IMR-90 (cell line): Measurements from ENCODE around the gene EXOG. TPM values are rescaled to one million over a fixed set of nuclear protein-coding genes. Genes with fewer than 3 reads are reported as not detected.

Experiments
- ATAC-seq: fragments of 200-7000 bp; cut with Tn5 transposase; 2 replicates; pipeline ENCODE4 v1.9.1; 2020; ENCODE audit warnings: low read depth, mild to moderate bottlenecking, moderate library complexity
- BruUV-seq: library from RNA; stranded (reverse); fragments of 400-500 nt; replicated peaks from 2 replicates; lab custom pipeline; 2021; lab: Mats Ljungman, UMichigan
- CTCF ChIA-PET: fragments of 300-600 bp; formaldehyde crosslinking; extraction: SDS; loops from one replicate; lab custom pipeline; 2021; ENCODE audit warnings: antibody characterized with exemption; lab: Yijun Ruan, JAX
- POLR2A ChIA-PET: fragments of 300-600 bp; sonication (Branson Sonifier 250); formaldehyde crosslinking; loops from one replicate; lab custom pipeline; 2022; ENCODE audit warnings: antibody characterized with exemption; ENCODE audit not compliant: unreplicated experiment; lab: Charles Lee
- DNase-seq: peaks from one replicate; pipeline ENCODE4 v3.0.0; 2013
- H2AFZ ChIP-seq: replicated peaks from 2 replicates; pipeline ENCODE3; 2013; ENCODE audit warnings: low read length, mild to moderate bottlenecking; ENCODE audit not compliant: poor library complexity
- H2AK5ac ChIP-seq: 2 replicates; pipeline ENCODE4 v1.6.1; 2013; ENCODE audit warnings: low read depth, low read length, inconsistent platforms
- H2AK9ac ChIP-seq: replicated peaks from 2 replicates; pipeline ENCODE3; 2013; ENCODE audit warnings: mild to moderate bottlenecking, low read depth, low read length, moderate library complexity; ENCODE audit not compliant: poor library complexity
- H2BK120ac ChIP-seq: 2 replicates; pipeline ENCODE4 v1.6.1; 2013; ENCODE audit warnings: low read depth, low read length, inconsistent platforms
- H2BK15ac ChIP-seq: 3 replicates; pipeline ENCODE4 v1.6.1; 2013; ENCODE audit warnings: low read depth, low read length, inconsistent platforms
- H2BK20ac ChIP-seq: 2 replicates; pipeline ENCODE4 v1.6.1; 2013; ENCODE audit warnings: low read depth, mild to moderate bottlenecking, inconsistent platforms, low read length, moderate library complexity
- H2BK5ac ChIP-seq: 2 replicates; pipeline ENCODE4 v1.6.1; 2013; ENCODE audit warnings: mild to moderate bottlenecking, low read depth, low read length, inconsistent platforms; ENCODE audit not compliant: poor library complexity, severe bottlenecking
- H3K14ac ChIP-seq: replicated peaks from 2 replicates; pipeline ENCODE4 v1.6.1; 2013; ENCODE audit warnings: low read depth, low read length, inconsistent platforms
- H3K18ac ChIP-seq: 2 replicates; pipeline ENCODE4 v1.6.1; 2013; ENCODE audit warnings: low read depth, low read length, control low read depth
- H3K23ac ChIP-seq: 2 replicates; pipeline ENCODE4 v1.6.1; 2013; ENCODE audit warnings: low read depth, low read length, inconsistent platforms
- H3K27ac ChIP-seq: 2 replicates; pipeline ENCODE4 v1.5.1; 2013; ENCODE audit warnings: mild to moderate bottlenecking, control low read depth, low read length; ENCODE audit not compliant: insufficient read depth
- H3K27me3 ChIP-seq: 2 replicates; pipeline ENCODE4 v1.6.1; 2013; ENCODE audit warnings: low read length; ENCODE audit not compliant: control insufficient read depth, insufficient read depth
- H3K36me3 ChIP-seq: 2 replicates; pipeline ENCODE4 v1.6.1; 2013; ENCODE audit warnings: low read length, mixed read lengths; ENCODE audit not compliant: control insufficient read depth, insufficient read depth
- H3K4ac ChIP-seq: 2 replicates; pipeline ENCODE4 v1.6.1; 2013; ENCODE audit warnings: low read depth, low read length, inconsistent platforms
- H3K4me1 ChIP-seq: 2 replicates; pipeline ENCODE4 v1.6.1; 2013; ENCODE audit warnings: low read length, mixed read lengths; ENCODE audit not compliant: control insufficient read depth, insufficient read depth
- H3K4me2 ChIP-seq: 2 replicates; pipeline ENCODE4 v1.6.1; 2013; ENCODE audit warnings: low read depth, mild to moderate bottlenecking, control low read depth, low read length, moderate library complexity
- H3K4me3 ChIP-seq: 2 replicates; pipeline ENCODE4 v1.5.1; 2013; ENCODE audit warnings: low read depth, mild to moderate bottlenecking, control low read depth, low read length, moderate library complexity; ENCODE audit not compliant: insufficient read depth
- H3K56ac ChIP-seq: 2 replicates; pipeline ENCODE4 v1.6.1; 2013; ENCODE audit warnings: low read length, inconsistent platforms; ENCODE audit not compliant: insufficient read depth; ENCODE audit errors: extremely low read depth
- H3K79me1 ChIP-seq, 2 experiments: 2 replicates each; pipeline ENCODE4 v1.6.1; 2013; ENCODE audit warnings: low read length in 2 of 2, inconsistent platforms in 1 of 2, low read depth in 1 of 2
- H3K9ac ChIP-seq: 2 replicates; pipeline ENCODE4 v1.6.1; 2013; ENCODE audit warnings: low read depth, low read length, control low read depth
- H3K9me1 ChIP-seq: 2 replicates; pipeline ENCODE4 v1.6.1; 2013; ENCODE audit warnings: low read length, inconsistent platforms; ENCODE audit not compliant: insufficient read depth
- H3K9me3 ChIP-seq: 2 replicates; pipeline ENCODE4 v1.6.1; 2013; ENCODE audit warnings: low read length; ENCODE audit not compliant: control insufficient read depth, insufficient read depth
- H4K20me1 ChIP-seq: 2 replicates; pipeline ENCODE4 v1.6.1; 2013; ENCODE audit warnings: low read length, inconsistent platforms; ENCODE audit not compliant: insufficient read depth
- H4K5ac ChIP-seq: 2 replicates; pipeline ENCODE4 v1.6.1; 2013; ENCODE audit warnings: mild to moderate bottlenecking, low read depth, low read length, control low read depth
- H4K8ac ChIP-seq, 2 experiments: 2 replicates each; pipeline ENCODE4 v1.6.1; 2013; ENCODE audit warnings: low read depth in 2 of 2, low read length in 2 of 2, control low read depth in 1 of 2, inconsistent platforms in 1 of 2
- H4K91ac ChIP-seq: 2 replicates; pipeline ENCODE4 v1.6.1; 2013; ENCODE audit warnings: low read depth, low read length, inconsistent platforms; ENCODE audit not compliant: insufficient read depth
- BHLHE40 ChIP-seq: fragments of 150-350 bp; IDR thresholded peaks from 2 replicates; pipeline ENCODE4 v1.6.1; 2016; ENCODE audit warnings: mild to moderate bottlenecking, low read depth, low read length
- CEBPB ChIP-seq: IDR thresholded peaks from 2 replicates; pipeline ENCODE4 v1.6.1; 2012; ENCODE audit warnings: low read depth, low read length, improper control_type of control experiment
- CHD1 ChIP-seq: IDR thresholded peaks from 2 replicates; pipeline ENCODE4 v1.6.1; 2012; ENCODE audit warnings: low read depth, low read length, improper control_type of control experiment
- CTCF ChIP-seq: conservative IDR thresholded peaks from 2 replicates; pipeline ENCODE4 v1.5.1; 2012; ENCODE audit warnings: mild to moderate bottlenecking, low read depth, low read length, improper control_type of control experiment
- FOS ChIP-seq: fragments of 150-350 bp; IDR thresholded peaks from 2 replicates; pipeline ENCODE4 v1.6.1; 2016; ENCODE audit warnings: low read depth, low read length
- MAFK ChIP-seq: IDR thresholded peaks from 2 replicates; pipeline ENCODE4 v1.6.1; 2012; ENCODE audit warnings: low read depth, low read length, improper control_type of control experiment
- MAZ ChIP-seq: IDR thresholded peaks from 2 replicates; pipeline ENCODE4 v1.6.1; 2012; ENCODE audit warnings: low read depth, mild to moderate bottlenecking, low read length, improper control_type of control experiment, moderate library complexity, borderline replicate concordance
- MXI1 ChIP-seq: IDR thresholded peaks from 2 replicates; pipeline ENCODE4 v1.6.1; 2012; ENCODE audit warnings: low read depth, mild to moderate bottlenecking, low read length, moderate library complexity, borderline replicate concordance
- NFE2L2 ChIP-seq: fragments of 150-350 bp; IDR thresholded peaks from 2 replicates; pipeline ENCODE4 v1.6.1; 2016; ENCODE audit warnings: low read depth, mild to moderate bottlenecking, low read length
- POLR2A ChIP-seq: IDR thresholded peaks from 2 replicates; pipeline ENCODE4 v1.6.1; 2012; ENCODE audit warnings: mild to moderate bottlenecking, low read depth, low read length
- RAD21 ChIP-seq: IDR thresholded peaks from 2 replicates; pipeline ENCODE4 v1.6.1; 2012; ENCODE audit warnings: low read length, improper control_type of control experiment
- RCOR1 ChIP-seq: IDR thresholded peaks from 2 replicates; pipeline ENCODE4 v1.6.1; 2012; ENCODE audit warnings: mild to moderate bottlenecking, low read length, improper control_type of control experiment; ENCODE audit not compliant: insufficient replicate concordance
- RFX5 ChIP-seq: IDR thresholded peaks from 2 replicates; pipeline ENCODE4 v1.8.0; 2012; ENCODE audit warnings: low read depth, mild to moderate bottlenecking, low read length, moderate library complexity
- SMC3 ChIP-seq: fragments of 150-350 bp; IDR thresholded peaks from 2 replicates; pipeline ENCODE4 v1.6.1; 2016; ENCODE audit warnings: low read depth, mild to moderate bottlenecking, antibody characterized with exemption, low read length, moderate library complexity
- WGBS, 2 experiments: methylation state at CpG; one replicate each; pipeline versions ENCODE4 v1.1.5 to v1.1.7; 2013; ENCODE audit warnings: missing lambda C conversion rate in 2 of 2; ENCODE audit not compliant: insufficient read length in 1 of 2; ENCODE audit errors: extremely low coverage in 2 of 2; 5-methylcytosine and 5-hydroxymethylcytosine counted together
- dilution Hi-C: fragments of 300-500 bp; cut with HindIII; formaldehyde crosslinking; loops from one replicate; pipeline ENCODE4 v1.14.3; 2018; ENCODE audit warnings: low sequenced_read_pairs; ENCODE audit not compliant: unreplicated experiment
- in situ Hi-C: fragments of 300-500 bp; cut with MboI; formaldehyde crosslinking; loops from 3 replicates; pipeline ENCODE4 v1.14.3; 2019; ENCODE audit warnings: low sequenced_read_pairs, inconsistent platforms, mixed read lengths
- intact Hi-C: fragments of 100-400 bp; cut with micrococcal nuclease; formaldehyde crosslinking; loops from 2 replicates; pipeline ENCODE4 v1.10.0; 2022
- polyA plus RNA-seq, 3 experiments: library from polyadenylated mRNA; depleted of rRNA; stranded (reverse); fragments of >200 nt; gene quantifications; 2 replicates each; pipeline ENCODE4 v1.2.3, GENCODE V29; 2012; ENCODE audit warnings: low replicate concordance in 1 of 3
- total RNA-seq: library from RNA; depleted of rRNA; stranded (reverse); fragments of >200 nt; gene quantifications from 2 replicates; pipeline ENCODE4 v1.2.3, GENCODE V29; 2012

EXOG gene
- total and polyA plus RNA-seq, 2 of the 4 experiments (the other 2 are of a cell fraction), result 10.2 to 15.0 TPM

DNA sequence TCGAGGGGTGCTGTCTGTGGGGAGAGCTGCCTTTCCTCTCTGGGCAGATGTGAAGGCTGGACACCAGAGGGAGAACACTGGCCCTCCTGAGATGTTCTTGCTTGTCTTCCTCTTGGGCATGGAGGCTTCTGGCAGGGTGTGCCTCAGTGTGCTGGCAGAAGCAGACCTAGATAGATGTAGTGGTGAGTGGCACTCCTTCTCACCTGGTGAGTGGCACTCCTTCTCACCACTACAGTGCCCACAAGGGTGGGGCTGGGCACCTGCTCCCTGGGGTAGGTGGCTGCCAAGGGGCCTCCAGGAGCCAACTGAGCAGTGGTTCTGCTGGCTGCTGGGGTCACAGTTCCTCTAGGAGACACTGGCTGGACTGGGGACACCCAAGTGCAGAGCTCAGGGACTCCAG is 23.8 kb upstream of the EXOG start:
- Histone ChIP-seq H3K4me1 (no peaks in the 10 kb centered on the region), H3K14ac (no peak overlapping the region), H2BK20ac (no peak overlapping the region), H2AK9ac (no peak overlapping the region), H2BK5ac (no peak overlapping the region), H2BK15ac (no peak overlapping the region), H3K36me3 (no peaks in the 10 kb centered on the region), H4K20me1 (peaks cover 14% of the 10 kb centered on the region), H3K23ac (no peak overlapping the region), H3K4ac (no peak overlapping the region), H4K5ac (no peak overlapping the region), H3K4me3 (no peak overlapping the region), H3K27ac (no peak overlapping the region), H4K91ac (no peak overlapping the region), H3K18ac (no peak overlapping the region), H3K79me1 (peaks cover 7 to 20% of the 10 kb centered on the region in 2 experiments), H2AFZ (no peak overlapping the region), H2AK5ac (no peak overlapping the region), H3K9me3 (peaks cover 6% of the 10 kb centered on the region), H3K9me1 (no peaks in the 10 kb centered on the region; the same call in 1 of the 2 replicates), H2BK120ac (no peak overlapping the region), H3K9ac (no peak overlapping the region), H3K56ac (no peak overlapping the region), H3K4me2 (no peak overlapping the region), H4K8ac (no peak overlapping the region), H3K27me3 (no peaks in the 10 kb centered on the region)
- no CpG with 5 or more reads among the region's 1 CpG for WGBS, 2 experiments
- no TSS peak for BruUV-seq
- in situ Hi-C loops, result no loop called here
- intact Hi-C loops, result no loop called here
- CTCF ChIA-PET, result no interaction called here
- dilution Hi-C loops, result no loop called here
- POLR2A ChIA-PET, result no interaction called here
- no peak for DNase-seq
- ATAC-seq, result no peak
- no peak for TF ChIP-seq MXI1
- TF ChIP-seq SMC3, result no peak
- TF ChIP-seq RFX5, result no peak
- no peak for TF ChIP-seq CTCF
- TF ChIP-seq POLR2A, result no peak
- no peak for TF ChIP-seq BHLHE40
- TF ChIP-seq RCOR1, result no peak
- TF ChIP-seq RAD21, result no peak
- TF ChIP-seq CHD1, result no peak
- no peak for TF ChIP-seq MAZ
- TF ChIP-seq FOS, result no peak
- no peak for TF ChIP-seq CEBPB
- TF ChIP-seq NFE2L2, result no peak
- TF ChIP-seq MAFK, result no peak
